ENCODE results near the gene CDH4.
"Not testable (repeated sequence)": the region's sequence is repeated elsewhere in the genome, so short reads cannot be mapped to it uniquely, and the experiment has no call there.

The CDH4 gene

GRCh38 chr20:61443443-61444126 lies 191.5 kb downstream of the CDH4 start:
- DNase-seq = no peak

- no peak for DNase-seq
Observed at GRCh38 chr20:61444637-61445036, 192.6 kb downstream of the CDH4 start.

- DNase-seq = no peak
Observed at GRCh38 chr20:61445138-61445537, 193.1 kb downstream of the CDH4 start.

- no peak for DNase-seq
Observed at GRCh38 chr20:61445741-61446140, 193.7 kb downstream of the CDH4 start.

- DNase-seq = no peak
Observed at GRCh38 chr20:61447952-61448351, 195.9 kb downstream of the CDH4 start.

GRCh38 chr20:61448386-61448785 lies 196.3 kb downstream of the CDH4 start:
- no peak for DNase-seq

GRCh38 chr20:61449057-61449609 lies 197.1 kb downstream of the CDH4 start:
- no peak for DNase-seq

GRCh38 chr20:61449916-61450315 lies 197.9 kb downstream of the CDH4 start:
- no peak for DNase-seq

GRCh38 chr20:61450549-61450948 lies 198.5 kb downstream of the CDH4 start:
- no peak for DNase-seq

DNA sequence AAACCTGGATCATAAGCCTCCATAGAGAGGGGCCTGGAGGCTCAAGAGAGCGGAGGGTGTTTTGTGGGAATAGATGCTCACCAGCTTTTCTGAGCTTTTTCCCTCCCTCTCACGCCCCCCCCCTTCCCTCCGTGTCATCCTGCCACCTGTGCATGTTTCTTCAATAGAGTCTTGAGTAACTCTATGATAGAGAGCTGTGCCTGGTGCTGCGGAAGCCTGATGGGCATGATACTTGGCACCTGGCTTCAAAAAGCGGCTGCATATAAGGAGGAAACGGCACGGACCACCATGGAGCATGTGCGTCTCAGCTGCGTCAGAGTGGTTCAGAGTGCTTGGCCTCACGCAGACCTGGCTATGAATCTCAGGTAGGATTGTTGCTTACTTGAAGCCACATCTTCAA lies 198.9 kb downstream of the CDH4 start:
- DNase-seq = no peak

DNA sequence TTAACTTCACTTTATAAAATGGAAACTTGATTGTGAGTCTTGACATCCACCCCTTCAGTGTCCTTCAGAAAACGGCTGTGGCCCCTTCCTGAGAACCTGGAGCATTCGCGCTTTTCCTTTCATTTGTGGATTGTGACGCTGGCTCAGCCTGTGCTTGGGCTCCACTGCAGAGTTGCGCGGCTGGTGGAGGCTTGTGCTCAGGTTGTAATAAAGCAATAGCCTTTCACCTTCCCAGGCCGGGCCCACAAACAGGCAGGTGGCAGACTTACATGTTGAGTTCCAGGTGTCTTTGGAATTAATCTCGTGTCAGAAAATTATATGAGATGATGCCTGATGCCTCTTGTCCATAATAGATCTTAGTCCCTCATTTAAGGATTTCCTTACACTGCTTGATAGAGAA lies 199.9 kb downstream of the CDH4 start:
- no peak for DNase-seq

GRCh38 chr20:61453219-61453618 lies 201.2 kb downstream of the CDH4 start:
- DNase-seq = no peak

GRCh38 chr20:61453623-61454022 lies 201.6 kb downstream of the CDH4 start:
- not testable (repeated sequence) for DNase-seq

DNA sequence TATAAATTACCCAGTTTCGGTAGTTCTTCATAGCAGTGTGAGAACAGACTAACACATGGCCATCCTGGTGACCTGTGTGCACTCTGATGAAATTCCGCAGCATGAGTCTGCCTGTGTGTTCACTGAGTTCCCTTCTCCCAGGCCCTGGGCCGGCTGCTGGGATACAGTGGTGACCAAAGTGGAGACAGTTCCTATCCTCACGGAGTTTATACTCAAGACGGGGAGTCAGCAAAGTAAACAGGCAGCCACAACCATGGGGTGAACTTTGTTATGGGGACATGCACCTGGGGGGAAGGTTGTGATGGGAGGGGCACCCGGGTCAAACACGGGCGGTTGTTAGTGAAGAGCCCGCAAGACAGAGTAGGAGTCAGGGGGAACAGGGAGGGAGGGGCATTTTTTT lies 202.0 kb downstream of the CDH4 start:
- DNase-seq = no peak

GRCh38 chr20:61455508-61456215 lies 203.6 kb downstream of the CDH4 start:
- no peak for DNase-seq

- DNase-seq = no peak
Observed at GRCh38 chr20:61457725-61458124, 205.7 kb downstream of the CDH4 start.

- DNase-seq = no peak
Observed at GRCh38 chr20:61458146-61458746, 206.2 kb downstream of the CDH4 start.

DNA sequence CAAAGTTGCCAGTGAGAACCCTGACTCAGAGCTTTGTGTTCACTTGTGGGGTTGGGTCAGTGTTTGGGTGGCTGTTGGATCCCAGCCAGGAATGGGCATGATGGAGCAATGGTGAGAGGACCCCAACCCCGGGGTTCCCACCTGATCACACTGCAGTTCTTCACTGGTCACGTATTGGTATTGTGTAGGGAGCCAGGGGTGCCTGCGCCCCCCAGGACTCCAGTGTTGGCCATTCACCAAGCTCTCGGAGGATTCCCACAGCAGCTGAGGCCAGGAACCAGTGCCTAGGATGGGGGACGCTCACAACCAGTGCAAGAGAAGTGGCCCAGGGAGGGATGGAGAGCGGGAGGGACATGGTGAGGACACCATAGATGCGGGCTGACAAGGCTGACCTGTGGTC lies 207.2 kb downstream of the CDH4 start:
- no peak for DNase-seq

- no peak for DNase-seq
Observed at GRCh38 chr20:61459705-61460104, 207.6 kb downstream of the CDH4 start.

DNA sequence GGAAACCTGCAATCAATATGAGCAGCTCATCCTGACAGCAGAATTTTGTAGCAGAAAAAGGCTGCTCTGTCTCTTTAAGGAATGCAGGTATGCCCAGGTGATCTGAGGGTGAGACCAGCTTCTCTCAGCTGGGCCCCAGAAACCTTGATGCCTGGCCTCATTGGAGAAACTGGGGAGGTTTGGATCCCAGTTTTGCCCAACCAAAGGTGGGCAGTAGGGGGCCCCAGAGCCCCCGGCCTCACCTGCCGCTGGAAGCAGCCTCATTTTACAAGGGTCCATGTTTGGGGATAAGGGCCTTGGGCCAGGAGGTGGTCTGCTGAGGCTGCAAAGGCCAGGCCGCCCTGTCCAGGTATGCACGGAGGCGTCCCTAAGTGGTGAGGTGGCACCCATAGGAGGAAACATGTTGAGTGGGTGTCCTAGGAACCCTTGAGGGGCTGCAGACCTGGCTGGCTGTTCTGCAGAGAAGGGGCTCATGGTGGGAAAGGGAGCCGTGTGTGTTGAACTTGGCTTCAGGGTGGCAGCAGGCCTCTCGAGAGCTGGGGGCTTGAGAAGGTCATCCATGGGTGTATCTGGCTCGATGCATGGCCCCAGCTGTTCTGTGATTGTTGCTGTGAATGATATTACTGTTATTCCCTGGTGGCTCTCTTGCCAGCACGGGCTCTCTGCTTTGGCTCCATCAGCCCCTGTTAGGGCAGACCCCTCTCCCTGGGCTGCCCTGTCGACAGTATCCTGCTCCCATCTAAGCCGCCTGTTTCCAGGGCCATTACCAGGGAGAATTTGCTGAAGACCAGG lies 208.4 kb downstream of the CDH4 start:
- no peak for DNase-seq

DNA sequence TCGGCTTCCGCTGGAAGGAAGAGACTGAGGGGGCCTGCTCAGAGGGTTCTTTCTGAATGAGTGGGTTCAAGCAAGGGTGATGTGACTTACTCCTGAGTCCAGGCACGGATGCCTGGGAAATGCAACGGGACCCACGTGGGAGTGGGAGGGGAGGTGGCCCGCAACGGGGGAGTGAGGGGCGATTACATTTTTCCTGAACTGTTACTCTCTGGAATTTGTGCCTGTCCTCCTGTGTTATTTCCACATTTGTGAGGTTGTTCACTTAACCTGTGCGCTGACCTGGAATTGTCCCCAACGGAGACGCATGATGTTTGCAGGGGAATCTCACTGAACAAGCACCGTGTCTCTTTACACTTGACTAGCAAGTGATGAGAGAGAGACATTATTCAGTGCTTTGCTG lies 209.4 kb downstream of the CDH4 start:
- DNase-seq = no peak

- no peak for DNase-seq
Observed at GRCh38 chr20:61464307-61465303, 212.5 kb downstream of the CDH4 start.
